Measurements from ENCODE around the gene VSIG10L2.

Gene VSIG10L2

GRCh38 chr11:125945797-125946520 lies at the start of gene VSIG10L2:
VSIG10L2 (plus strand) TSS chr11:125946044; CDS start chr11:125946056, 12 bp downstream.
- Mint-ChIP-seq H3K9me3 (no peaks in the 10 kb centered on the region), H3K4me1 (peaks cover 30% of the 10 kb centered on the region), H3K27ac (no peak within 1 kb of the TSS), H3K36me3 (ENCODE audit: low read depth) (no peaks in the 10 kb centered on the region), H3K4me3 (no peak within 1 kb of the TSS), H3K27me3 (ENCODE audit: low read depth, poor library complexity) (no peaks in the 10 kb centered on the region)
- TF ChIP-seq CTCF (IDR thresholded peaks at IDR 0.05): no peak
- DNase-seq: no peak

- Mint-ChIP-seq H3K36me3 (ENCODE audit: low read depth) (peaks cover 9% of the 10 kb centered on the region), H3K27ac (no peak overlapping the region), H3K9me3 (peaks cover 19% of the 10 kb centered on the region), H3K4me1 (peaks cover 24% of the 10 kb centered on the region), H3K27me3 (ENCODE audit: low read depth, poor library complexity) (peaks cover 39% of the 10 kb centered on the region), H3K4me3 (peak overlapping the region; percentile 99)
- TF ChIP-seq CTCF (IDR thresholded peaks at IDR 0.05): no peak
- DNase-seq: no peak
These were observed 44.0 kb upstream of the VSIG10L2 start for GRCh38 chr11:125901872-125902271.

- Mint-ChIP-seq H3K27me3 (ENCODE audit: low read depth, poor library complexity) (peaks cover 42% of the 10 kb centered on the region), H3K4me3 (peak overlapping the region; percentile 99), H3K4me1 (peaks cover 24% of the 10 kb centered on the region), H3K36me3 (ENCODE audit: low read depth) (peaks cover 9% of the 10 kb centered on the region), H3K9me3 (peaks cover 19% of the 10 kb centered on the region), H3K27ac (no peak overlapping the region)
- DNase-seq: no peak
- no peak for TF ChIP-seq CTCF (IDR thresholded peaks at IDR 0.05)
These were observed 43.4 kb upstream of the VSIG10L2 start for GRCh38 chr11:125902277-125902926.

GRCh38 chr11:125902927-125903710 lies 42.7 kb upstream of the VSIG10L2 start, which contains the start of gene PUS3:
PUS3 (minus strand) TSS chr11:125903206; CDS start chr11:125896284, 6,922 bp downstream.
- peak; percentile 90 for DNase-seq
- no peak for TF ChIP-seq CTCF (IDR thresholded peaks at IDR 0.05)
- Mint-ChIP-seq H3K36me3 (ENCODE audit: low read depth) (peaks cover 9% of the 10 kb centered on the region), H3K9me3 (peaks cover 19% of the 10 kb centered on the region), H3K27me3 (ENCODE audit: low read depth, poor library complexity) (peaks cover 50% of the 10 kb centered on the region), H3K27ac (peak within 1 kb of the TSS; percentile 91), H3K4me3 (peak within 1 kb of the TSS; percentile 99), H3K4me1 (peaks cover 24% of the 10 kb centered on the region)

GRCh38 chr11:125903711-125904659 lies 41.9 kb upstream of the VSIG10L2 start, which contains the start of gene DDX25:
DDX25 (plus strand) TSS chr11:125904508; CDS start chr11:125904518, 10 bp downstream.
- Mint-ChIP-seq H3K4me3 (peak within 1 kb of the TSS; percentile 99), H3K27me3 (ENCODE audit: low read depth, poor library complexity) (peaks cover 51% of the 10 kb centered on the region), H3K36me3 (ENCODE audit: low read depth) (peaks cover 9% of the 10 kb centered on the region), H3K4me1 (peaks cover 24% of the 10 kb centered on the region), H3K27ac (no peak within 1 kb of the TSS), H3K9me3 (peaks cover 19% of the 10 kb centered on the region)
- no peak for TF ChIP-seq CTCF (IDR thresholded peaks at IDR 0.05)
- DNase-seq: peak; percentile 73

Data from nephron progenitor cell (in vitro differentiated cells).